Coronary artery (tissue), 2 donors: ENCODE measurements around the gene PDE11A.

Experiments
- DNase-seq: peaks from one replicate; pipeline ENCODE4 v3.0.0-alpha.2; 2017; ENCODE audit warnings: low spot score
- H3K27ac ChIP-seq, 2 donors: fragments of 200-600 bp; sonication (generic); one replicate each; pipeline ENCODE4 v1.5.1; 2016 to 2019
- H3K4me3 ChIP-seq: fragments of 200-600 bp; sonication (generic); 2 replicates; pipeline ENCODE4 v1.5.1; 2016; ENCODE audit warnings: mild to moderate bottlenecking, moderate library complexity
- TF ChIP-seq, protein P1 (sequence below): fragments of 200-600 bp; sonication (generic); IDR thresholded peaks from one replicate; pipeline ENCODE4 v1.5.1; 2019; ENCODE audit warnings: antibody characterized with exemption

The PDE11A gene

GRCh38 chr2:178016612-178017011 is 56.0 kb downstream of the PDE11A start:
- DNase-seq = no peak
- TF ChIP-seq, protein P1, sequence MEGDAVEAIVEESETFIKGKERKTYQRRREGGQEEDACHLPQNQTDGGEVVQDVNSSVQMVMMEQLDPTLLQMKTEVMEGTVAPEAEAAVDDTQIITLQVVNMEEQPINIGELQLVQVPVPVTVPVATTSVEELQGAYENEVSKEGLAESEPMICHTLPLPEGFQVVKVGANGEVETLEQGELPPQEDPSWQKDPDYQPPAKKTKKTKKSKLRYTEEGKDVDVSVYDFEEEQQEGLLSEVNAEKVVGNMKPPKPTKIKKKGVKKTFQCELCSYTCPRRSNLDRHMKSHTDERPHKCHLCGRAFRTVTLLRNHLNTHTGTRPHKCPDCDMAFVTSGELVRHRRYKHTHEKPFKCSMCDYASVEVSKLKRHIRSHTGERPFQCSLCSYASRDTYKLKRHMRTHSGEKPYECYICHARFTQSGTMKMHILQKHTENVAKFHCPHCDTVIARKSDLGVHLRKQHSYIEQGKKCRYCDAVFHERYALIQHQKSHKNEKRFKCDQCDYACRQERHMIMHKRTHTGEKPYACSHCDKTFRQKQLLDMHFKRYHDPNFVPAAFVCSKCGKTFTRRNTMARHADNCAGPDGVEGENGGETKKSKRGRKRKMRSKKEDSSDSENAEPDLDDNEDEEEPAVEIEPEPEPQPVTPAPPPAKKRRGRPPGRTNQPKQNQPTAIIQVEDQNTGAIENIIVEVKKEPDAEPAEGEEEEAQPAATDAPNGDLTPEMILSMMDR = no peak
- no peak overlapping the region for H3K27ac ChIP-seq
- H3K4me3 ChIP-seq = no peak overlapping the region

GRCh38 chr2:178012639-178013038 is 59.9 kb downstream of the PDE11A start:
- TF ChIP-seq, protein P1 = no peak
- DNase-seq = no peak
- H3K27ac ChIP-seq = no peak overlapping the region
- no peak overlapping the region for H3K4me3 ChIP-seq

GRCh38 chr2:178009813-178010212 is 62.8 kb downstream of the PDE11A start:
- Histone ChIP-seq H3K4me3 (no peak overlapping the region), H3K27ac (no peak overlapping the region)
- no peak for DNase-seq
- TF ChIP-seq, protein P1 = no peak

- TF ChIP-seq, protein P1 = no peak
- no peak for DNase-seq
- Histone ChIP-seq H3K27ac (no peak overlapping the region), H3K4me3 (no peak overlapping the region)
These were observed 63.8 kb downstream of the PDE11A start for GRCh38 chr2:178008636-178009289.

- Histone ChIP-seq H3K27ac (no peak overlapping the region), H3K4me3 (no peak overlapping the region)
- TF ChIP-seq, protein P1 = no peak
- DNase-seq = no peak
These were observed 65.9 kb downstream of the PDE11A start for GRCh38 chr2:178006710-178007109.

GRCh38 chr2:178005756-178006155 is 66.8 kb downstream of the PDE11A start:
- no peak overlapping the region for H3K27ac ChIP-seq
- TF ChIP-seq, protein P1 = no peak
- no peak for DNase-seq
- H3K4me3 ChIP-seq = no peak overlapping the region

DNA sequence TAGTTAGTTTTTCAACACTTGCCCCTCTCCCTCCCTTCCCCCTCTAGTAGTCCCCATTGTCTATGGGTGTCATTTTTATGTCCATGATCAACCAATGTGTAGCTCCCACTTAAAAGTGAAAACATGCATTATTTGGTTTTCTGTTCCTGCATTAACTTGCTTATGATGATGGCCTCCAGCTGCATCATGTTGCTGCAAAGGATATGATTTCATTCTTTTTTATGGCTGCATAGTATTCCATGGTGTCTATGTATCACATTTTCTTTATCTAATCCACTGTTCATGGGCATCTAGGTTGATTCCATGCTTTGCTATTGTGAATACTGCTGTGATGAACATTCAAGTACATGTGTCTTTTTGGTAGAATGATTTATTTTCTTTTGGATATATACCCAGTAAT is 70.5 kb downstream of the PDE11A start:
- Histone ChIP-seq H3K4me3 (no peak overlapping the region), H3K27ac (no peak overlapping the region)
- DNase-seq = no peak
- TF ChIP-seq, protein P1 = no peak
